Measurements from ENCODE around the gene HMX2. TPM values are rescaled to one million over a fixed set of nuclear protein-coding genes. Genes with fewer than 3 reads are reported as not detected.

Gene HMX2
- polyA plus RNA-seq, 12 donors = not detected

- DNase-seq = no peak
Observed at GRCh38 chr10:123136806-123137642, 10.9 kb upstream of the HMX2 start.

GRCh38 chr10:123139165-123139520 lies 8.8 kb upstream of the HMX2 start:
- no peak for DNase-seq

GRCh38 chr10:123139521-123140163 lies 8.3 kb upstream of the HMX2 start:
- no peak for DNase-seq

- no peak for DNase-seq
Observed at GRCh38 chr10:123140164-123140982, 7.6 kb upstream of the HMX2 start.

- DNase-seq = no peak
Observed at GRCh38 chr10:123140983-123141390, 6.9 kb upstream of the HMX2 start.

DNA sequence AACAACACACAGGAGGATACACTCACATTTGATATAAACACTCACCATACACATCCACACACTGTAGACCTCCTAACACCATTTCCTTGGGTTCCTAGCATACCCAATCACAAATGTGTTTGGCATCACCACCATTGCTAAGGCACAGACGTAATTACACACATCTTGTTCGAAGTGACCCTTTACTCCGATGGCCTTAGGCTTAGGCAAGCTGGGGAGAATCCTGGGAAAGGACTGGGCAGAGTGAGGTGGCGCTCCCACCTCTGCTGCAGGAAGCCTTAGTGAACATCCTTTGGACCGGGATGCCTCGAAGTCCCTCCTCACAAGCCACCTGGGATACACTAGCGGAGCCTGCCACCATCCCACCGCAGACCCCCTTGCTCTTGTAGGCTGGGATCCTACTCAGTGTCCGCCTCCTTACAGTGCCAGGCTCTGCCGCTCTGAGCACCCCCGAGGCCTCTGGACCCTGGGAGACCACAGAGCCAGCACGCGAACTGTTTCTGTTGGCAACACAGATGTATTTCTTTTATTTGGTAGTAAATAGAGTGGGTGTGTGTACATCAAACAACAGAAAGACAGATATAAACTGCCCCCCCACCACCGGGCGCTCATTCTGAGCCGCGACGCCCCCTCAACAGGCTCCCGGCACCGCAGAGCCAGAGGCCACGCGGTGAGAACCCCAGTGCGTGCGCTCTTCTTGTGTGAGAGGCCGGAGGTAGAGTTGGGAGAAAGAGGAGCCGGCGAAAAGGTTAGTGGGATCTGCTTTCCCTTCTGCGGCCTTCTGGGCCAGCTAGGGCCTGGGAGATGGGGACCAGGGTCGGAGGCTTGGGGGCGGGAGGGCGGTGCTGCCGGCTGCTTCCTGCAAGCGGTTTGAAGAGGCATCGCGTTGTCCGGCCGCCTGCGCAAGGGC lies 5.9 kb upstream of the HMX2 start:
- DNase-seq = no peak

DNA sequence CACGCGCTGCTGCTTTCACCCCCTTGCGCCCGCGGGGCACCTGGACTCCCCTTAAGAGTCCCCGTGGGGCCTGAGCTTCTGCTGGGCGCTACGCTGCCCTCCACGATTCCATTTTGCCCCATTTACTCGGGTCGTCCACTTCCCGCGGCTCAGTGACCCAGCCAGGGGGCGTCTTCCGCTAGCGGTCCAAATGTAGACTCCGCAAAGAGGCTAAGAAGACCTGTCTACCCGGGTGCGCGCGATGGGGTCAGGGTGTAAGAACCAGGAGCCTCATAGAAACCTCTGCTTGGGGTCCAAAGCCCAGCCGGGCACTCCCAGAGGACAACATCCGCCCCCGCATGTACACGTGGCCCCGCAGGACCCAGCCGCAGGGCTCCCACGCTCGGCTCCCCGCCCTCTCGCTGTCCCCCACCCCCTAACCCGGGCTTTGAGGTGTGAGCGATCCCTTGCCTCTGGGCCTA lies 5.2 kb upstream of the HMX2 start:
- no peak for DNase-seq

- no peak for DNase-seq
Observed at GRCh38 chr10:123143162-123143824, 4.6 kb upstream of the HMX2 start.

DNA sequence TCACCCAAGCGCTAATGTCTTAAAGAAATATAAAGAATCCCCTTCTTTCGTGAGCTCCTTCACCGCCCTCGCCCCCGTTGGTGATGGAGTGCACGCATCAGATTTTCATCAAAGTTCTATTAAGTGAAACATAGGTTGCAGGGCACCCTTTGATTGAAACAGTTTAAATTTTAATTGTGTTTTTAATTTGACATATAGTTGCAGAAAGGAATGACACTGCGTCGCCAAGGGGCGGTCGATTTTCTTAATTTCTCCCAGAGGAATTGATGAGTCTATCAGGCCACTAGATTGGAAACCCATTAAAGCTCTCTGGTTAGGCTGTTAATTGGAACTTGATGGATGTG lies 4.1 kb upstream of the HMX2 start:
- no peak for DNase-seq

- DNase-seq = no peak
Observed at GRCh38 chr10:123144697-123145541, 3.0 kb upstream of the HMX2 start.

GRCh38 chr10:123145542-123146012 lies 2.4 kb upstream of the HMX2 start:
- no peak for DNase-seq

GRCh38 chr10:123146013-123146893 lies 1.7 kb upstream of the HMX2 start:
- DNase-seq = no peak

- DNase-seq = no peak
Observed at GRCh38 chr10:123146894-123147634, 872 bp upstream of the HMX2 start.

DNA sequence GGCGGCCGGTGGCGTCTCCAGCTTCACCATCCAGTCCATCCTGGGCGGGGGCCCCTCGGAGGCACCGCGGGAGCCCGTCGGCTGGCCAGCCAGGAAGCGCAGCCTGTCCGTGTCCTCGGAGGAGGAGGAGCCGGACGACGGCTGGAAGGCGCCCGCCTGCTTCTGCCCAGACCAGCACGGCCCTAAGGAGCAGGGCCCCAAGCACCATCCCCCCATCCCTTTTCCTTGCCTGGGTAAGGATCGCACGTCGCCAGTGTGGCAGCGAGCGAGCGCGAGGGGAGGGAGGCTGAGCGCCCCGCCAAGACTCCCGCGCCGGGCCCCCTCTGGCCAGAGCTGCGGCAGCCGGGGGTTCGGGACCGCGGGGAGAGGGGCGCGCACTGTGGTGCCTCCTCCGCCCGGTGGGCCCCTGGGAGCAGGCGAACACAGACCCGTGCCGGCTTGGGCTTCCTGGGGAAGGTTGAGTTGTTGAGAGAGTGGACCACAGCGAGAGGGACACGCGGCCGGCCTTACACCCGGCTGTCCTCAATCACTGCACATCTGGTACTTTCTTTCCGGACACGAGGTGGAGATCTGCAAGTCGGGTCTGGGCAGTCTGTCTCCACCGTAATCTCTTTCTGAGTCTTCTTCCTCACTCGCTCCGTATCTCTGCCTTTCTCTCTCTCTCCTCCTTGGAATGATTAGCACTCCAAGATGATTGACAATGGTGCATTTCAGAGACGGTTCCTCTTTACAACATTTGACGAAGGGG lies 652 bp downstream of the HMX2 start:
- no peak for DNase-seq

GRCh38 chr10:123149162-123149567 lies 1.2 kb downstream of the HMX2 start:
- no peak for DNase-seq

DNA sequence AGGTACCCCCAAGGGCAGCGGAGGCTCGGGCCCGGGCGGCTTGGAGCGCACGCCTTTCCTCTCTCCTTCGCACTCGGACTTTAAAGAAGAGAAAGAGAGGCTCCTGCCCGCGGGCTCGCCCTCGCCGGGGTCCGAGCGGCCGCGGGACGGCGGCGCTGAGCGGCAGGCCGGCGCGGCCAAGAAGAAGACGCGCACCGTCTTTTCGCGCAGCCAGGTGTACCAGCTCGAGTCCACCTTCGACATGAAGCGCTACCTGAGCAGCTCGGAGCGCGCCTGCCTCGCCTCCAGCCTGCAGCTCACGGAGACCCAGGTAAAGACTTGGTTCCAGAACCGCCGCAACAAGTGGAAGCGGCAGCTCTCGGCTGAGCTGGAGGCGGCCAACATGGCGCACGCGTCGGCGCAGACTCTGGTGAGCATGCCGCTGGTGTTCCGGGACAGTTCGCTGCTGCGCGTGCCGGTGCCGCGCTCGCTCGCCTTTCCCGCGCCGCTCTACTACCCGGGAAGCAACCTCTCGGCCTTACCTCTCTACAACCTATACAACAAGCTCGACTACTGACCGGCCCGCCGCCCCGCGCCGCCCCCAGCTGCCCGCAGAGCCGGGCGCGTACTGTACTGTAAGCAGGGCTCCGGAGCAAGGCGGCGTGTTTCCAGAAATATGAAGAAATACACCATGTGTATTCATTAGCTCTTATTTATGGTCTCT lies 1.8 kb downstream of the HMX2 start:
- no peak for DNase-seq
